Measurements from ENCODE around the gene S100Z. TPM values are rescaled to one million over a fixed set of nuclear protein-coding genes. Genes with fewer than 3 reads are reported as not detected.

The S100Z gene
- total and polyA plus RNA-seq, 10 of the 15 experiments (the other 5 are each of a cell fraction or from before 2014, with no cell fraction given): 0.12 to 0.51 (median 0.30) TPM; not detected in 2

DNA sequence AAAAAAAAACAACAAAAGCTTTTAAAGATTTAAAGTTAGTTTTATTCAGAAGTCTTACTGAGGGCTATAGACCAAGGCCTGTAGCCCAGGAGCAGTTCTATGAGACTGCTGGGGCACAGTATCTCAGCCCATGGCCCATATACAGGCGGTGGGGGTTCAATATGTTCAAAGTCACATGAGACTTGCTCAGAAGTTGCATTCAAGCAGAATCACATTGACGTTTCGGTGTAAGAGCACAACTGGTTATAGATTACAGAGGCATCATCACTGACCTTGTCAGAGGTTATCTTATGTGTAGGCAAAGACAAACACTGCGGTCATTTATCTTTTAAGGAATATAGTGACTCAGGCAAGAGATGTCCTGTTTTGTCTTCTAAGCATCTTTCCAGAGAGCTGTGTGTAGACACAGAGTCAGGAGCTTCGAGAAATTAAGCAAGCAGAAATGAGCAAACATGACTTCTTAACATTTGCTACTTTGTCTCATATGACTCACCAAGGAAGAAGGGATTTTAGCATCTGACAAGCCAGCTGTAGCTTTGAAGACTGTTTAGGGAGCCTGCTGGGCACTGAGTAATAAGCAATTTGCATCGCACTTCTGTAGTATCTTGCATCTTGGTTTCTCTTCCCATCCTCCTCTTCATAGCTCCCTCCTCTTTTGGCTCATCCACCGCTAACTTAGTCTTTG lies 43.9 kb upstream of the S100Z start:
- FAIRE-seq (no peak), ATAC-seq (peak; percentile 52), DNase-seq (ENCODE audit: low read depth, low spot score) (peak; percentile 9)
- Histone ChIP-seq H3K27me3 (replicated peaks in 1 of 2; ENCODE audit: control insufficient read depth in 2 of 2, insufficient read depth in 2 of 2, low read length in 1 of 2) (no peaks in the 10 kb centered on the region), H3K9me3 (replicated peaks; ENCODE audit: control insufficient read depth, insufficient read depth, low read length) (no peaks in the 10 kb centered on the region; the same call in 2 of the 3 replicates), H3K9ac (ENCODE audit: control insufficient read depth, insufficient read depth, low read length) (no peak overlapping the region), H3K4me1 (ENCODE audit: control insufficient read depth, insufficient read depth, low read length) (no peaks in the 10 kb centered on the region), H3K27ac (ENCODE audit: control insufficient read depth, insufficient read depth) (no peak overlapping the region), H3K36me3 (ENCODE audit: control insufficient read depth in 2 of 2, insufficient read depth in 2 of 2, low read length in 1 of 2) (no peaks in the 10 kb centered on the region), H2AFZ (ENCODE audit: control insufficient read depth, low read depth, low read length) (no peak overlapping the region), H3K4me2 (ENCODE audit: control insufficient read depth, insufficient read depth) (no peak overlapping the region), H4K20me1 (ENCODE audit: control insufficient read depth, insufficient read depth) (no peaks in the 10 kb centered on the region), H3K4me3 (no peak overlapping the region), H3K79me2 (ENCODE audit: control insufficient read depth, insufficient read depth, low read length) (no peaks in the 10 kb centered on the region)
- intact Hi-C loops (cut with micrococcal nuclease; ENCODE audit: unreplicated experiment): no loop called here
- TF ChIP-seq, protein P1, sequence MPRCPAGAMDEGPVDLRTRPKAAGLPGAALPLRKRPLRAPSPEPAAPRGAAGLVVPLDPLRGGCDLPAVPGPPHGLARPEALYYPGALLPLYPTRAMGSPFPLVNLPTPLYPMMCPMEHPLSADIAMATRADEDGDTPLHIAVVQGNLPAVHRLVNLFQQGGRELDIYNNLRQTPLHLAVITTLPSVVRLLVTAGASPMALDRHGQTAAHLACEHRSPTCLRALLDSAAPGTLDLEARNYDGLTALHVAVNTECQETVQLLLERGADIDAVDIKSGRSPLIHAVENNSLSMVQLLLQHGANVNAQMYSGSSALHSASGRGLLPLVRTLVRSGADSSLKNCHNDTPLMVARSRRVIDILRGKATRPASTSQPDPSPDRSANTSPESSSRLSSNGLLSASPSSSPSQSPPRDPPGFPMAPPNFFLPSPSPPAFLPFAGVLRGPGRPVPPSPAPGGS (IDR thresholded peaks at IDR 0.05; ENCODE audit: borderline replicate concordance, insufficient read depth, low read depth, low read length, poor library complexity, severe bottlenecking): peak; percentile 61
- TF ChIP-seq EP300 (IDR thresholded peaks at IDR 0.05; ENCODE audit: borderline replicate concordance in 1 of 2, control insufficient read depth in 1 of 2, low read depth in 2 of 2, low read length in 2 of 2): no peak
- ChIA-PET RAD21 (ENCODE audit: unreplicated experiment) (interaction anchor here (1.1 kb wide), 1 partner anchor 32 kb away, joined by 4 read pairs; no protein-coding TSS in a partner anchor), POLR2A (no interaction called here), CTCF (interaction anchor here (1.1 to 2.0 kb wide), 3 partner anchors 10 to 32 kb away, joined by 3 to 5 read pairs (median 3); no protein-coding TSS in a partner anchor), SMC1A (ENCODE audit: uncharacterized antibody, unreplicated experiment) (interaction anchor here (0.6 kb wide), 1 partner anchor 905 kb away, joined by 3 read pairs; no protein-coding TSS in a partner anchor)
- no TSS peak for BruUV-seq (replicated peaks)
- in situ Hi-C loops (cut with MboI): no loop called here
- WGBS (ENCODE audit: insufficient coverage, insufficient replicate concordance, low lambda C conversion rate, missing lambda C conversion rate): 12% methylated on average over 7 of the region's 7 CpGs

DNA sequence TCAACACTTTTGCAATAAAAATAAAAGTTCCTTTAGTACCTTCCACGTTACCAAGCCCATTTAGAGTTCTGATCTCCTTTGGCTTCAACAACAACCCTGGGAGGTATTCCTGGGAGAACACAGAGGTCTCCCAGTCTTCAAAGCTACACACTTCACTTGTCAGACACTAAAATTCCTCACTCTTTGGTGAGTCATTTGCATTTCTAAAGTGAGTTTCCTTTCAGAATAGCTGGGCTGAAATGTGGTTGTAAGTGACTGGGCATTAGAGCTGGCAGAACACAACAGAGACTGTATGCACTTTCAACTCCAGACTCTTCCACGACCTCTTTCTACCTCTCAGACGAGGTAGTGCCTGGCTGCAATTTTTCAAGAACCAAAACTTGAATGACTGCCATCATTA lies 42.5 kb upstream of the S100Z start:
- DNase-seq (ENCODE audit: low read depth, low spot score) (no peak), ATAC-seq (no peak; the same call in none of the 3 replicates), FAIRE-seq (no peak)
- intact Hi-C loops (cut with micrococcal nuclease; ENCODE audit: unreplicated experiment): no loop called here
- H4K20me1 ChIP-seq (ENCODE audit: control insufficient read depth, insufficient read depth): no peaks in the 10 kb centered on the region
- ChIA-PET RAD21 (ENCODE audit: unreplicated experiment) (no interaction called here), POLR2A (no interaction called here), SMC1A (ENCODE audit: uncharacterized antibody, unreplicated experiment) (interaction anchor here (2.0 kb wide), 1 partner anchor 10 kb away, joined by 4 read pairs; no protein-coding TSS in a partner anchor), CTCF (interaction anchor here (1.3 to 2.0 kb wide), 3 partner anchors 10 to 25 kb away, joined by 3 to 5 read pairs (median 3); no protein-coding TSS in a partner anchor)
- no peaks in the 10 kb centered on the region for H3K4me1 ChIP-seq (ENCODE audit: control insufficient read depth, insufficient read depth, low read length)
- no peaks in the 10 kb centered on the region for H3K79me2 ChIP-seq (ENCODE audit: control insufficient read depth, insufficient read depth, low read length)
- no peaks in the 10 kb centered on the region; the same call in 2 of the 3 replicates for H3K9me3 ChIP-seq (replicated peaks; ENCODE audit: control insufficient read depth, insufficient read depth, low read length)
- H2AFZ ChIP-seq (ENCODE audit: control insufficient read depth, low read depth, low read length): no peak overlapping the region
- no peak overlapping the region for H3K4me3 ChIP-seq
- no peak overlapping the region for H3K27ac ChIP-seq (ENCODE audit: control insufficient read depth, insufficient read depth)
- no TSS peak for BruUV-seq (replicated peaks)
- H3K36me3 ChIP-seq (ENCODE audit: control insufficient read depth in 2 of 2, insufficient read depth in 2 of 2, low read length in 1 of 2): no peaks in the 10 kb centered on the region
- 2% methylated on average over 3 of the region's 3 CpGs for WGBS (ENCODE audit: insufficient coverage, insufficient replicate concordance, low lambda C conversion rate, missing lambda C conversion rate)
- in situ Hi-C loops (cut with MboI): no loop called here
- H3K4me2 ChIP-seq (ENCODE audit: control insufficient read depth, insufficient read depth): no peak overlapping the region
- no peak overlapping the region for H3K9ac ChIP-seq (ENCODE audit: control insufficient read depth, insufficient read depth, low read length)
- no peaks in the 10 kb centered on the region for H3K27me3 ChIP-seq (replicated peaks in 1 of 2; ENCODE audit: control insufficient read depth in 2 of 2, insufficient read depth in 2 of 2, low read length in 1 of 2)
- TF ChIP-seq, protein P2, sequence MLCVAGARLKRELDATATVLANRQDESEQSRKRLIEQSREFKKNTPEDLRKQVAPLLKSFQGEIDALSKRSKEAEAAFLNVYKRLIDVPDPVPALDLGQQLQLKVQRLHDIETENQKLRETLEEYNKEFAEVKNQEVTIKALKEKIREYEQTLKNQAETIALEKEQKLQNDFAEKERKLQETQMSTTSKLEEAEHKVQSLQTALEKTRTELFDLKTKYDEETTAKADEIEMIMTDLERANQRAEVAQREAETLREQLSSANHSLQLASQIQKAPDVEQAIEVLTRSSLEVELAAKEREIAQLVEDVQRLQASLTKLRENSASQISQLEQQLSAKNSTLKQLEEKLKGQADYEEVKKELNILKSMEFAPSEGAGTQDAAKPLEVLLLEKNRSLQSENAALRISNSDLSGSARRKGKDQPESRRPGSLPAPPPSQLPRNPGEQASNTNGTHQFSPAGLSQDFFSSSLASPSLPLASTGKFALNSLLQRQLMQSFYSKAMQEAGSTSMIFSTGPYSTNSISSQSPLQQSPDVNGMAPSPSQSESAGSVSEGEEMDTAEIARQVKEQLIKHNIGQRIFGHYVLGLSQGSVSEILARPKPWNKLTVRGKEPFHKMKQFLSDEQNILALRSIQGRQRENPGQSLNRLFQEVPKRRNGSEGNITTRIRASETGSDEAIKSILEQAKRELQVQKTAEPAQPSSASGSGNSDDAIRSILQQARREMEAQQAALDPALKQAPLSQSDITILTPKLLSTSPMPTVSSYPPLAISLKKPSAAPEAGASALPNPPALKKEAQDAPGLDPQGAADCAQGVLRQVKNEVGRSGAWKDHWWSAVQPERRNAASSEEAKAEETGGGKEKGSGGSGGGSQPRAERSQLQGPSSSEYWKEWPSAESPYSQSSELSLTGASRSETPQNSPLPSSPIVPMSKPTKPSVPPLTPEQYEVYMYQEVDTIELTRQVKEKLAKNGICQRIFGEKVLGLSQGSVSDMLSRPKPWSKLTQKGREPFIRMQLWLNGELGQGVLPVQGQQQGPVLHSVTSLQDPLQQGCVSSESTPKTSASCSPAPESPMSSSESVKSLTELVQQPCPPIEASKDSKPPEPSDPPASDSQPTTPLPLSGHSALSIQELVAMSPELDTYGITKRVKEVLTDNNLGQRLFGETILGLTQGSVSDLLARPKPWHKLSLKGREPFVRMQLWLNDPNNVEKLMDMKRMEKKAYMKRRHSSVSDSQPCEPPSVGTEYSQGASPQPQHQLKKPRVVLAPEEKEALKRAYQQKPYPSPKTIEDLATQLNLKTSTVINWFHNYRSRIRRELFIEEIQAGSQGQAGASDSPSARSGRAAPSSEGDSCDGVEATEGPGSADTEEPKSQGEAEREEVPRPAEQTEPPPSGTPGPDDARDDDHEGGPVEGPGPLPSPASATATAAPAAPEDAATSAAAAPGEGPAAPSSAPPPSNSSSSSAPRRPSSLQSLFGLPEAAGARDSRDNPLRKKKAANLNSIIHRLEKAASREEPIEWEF (IDR thresholded peaks at IDR 0.05; ENCODE audit: insufficient replicate concordance, low read depth, low read length): no peak
- TF ChIP-seq YY1 (IDR thresholded peaks at IDR 0.05; ENCODE audit: low read depth, low read length): no peak
